ENCODE results near the gene DNAH3. TPM values are rescaled to one million over a fixed set of nuclear protein-coding genes. Genes with fewer than 3 reads are reported as not detected.

Gene DNAH3
- total and polyA plus RNA-seq, 2 of the 13 experiments (the other 11 are each of a cell fraction or from before 2014, with no cell fraction given), result 0.07 to 0.08 TPM

- no peak overlapping the region for H3K4me3 ChIP-seq (replicated peaks in 1 of 3; ENCODE audit: insufficient read depth in 1 of 3, low read depth in 2 of 3, low read length in 3 of 3)
- no peak overlapping the region for H3K4me2 ChIP-seq (ENCODE audit: low read depth, low read length)
- no peak for DNase-seq (ENCODE audit: low spot score)
- CTCF ChIA-PET (ENCODE audit: low intra/inter-chr PET ratio, low total read pairs), result no interaction called here
- POLR2A ChIA-PET, result no interaction called here
- BruUV-seq (replicated peaks), result no TSS peak
- TF ChIP-seq U2AF1 (optimal IDR thresholded peaks at IDR 0.05; ENCODE audit: low read depth, low read length), result no peak
- TF ChIP-seq ZNF713 (CRISPR knock-in tag; IDR thresholded peaks at IDR 0.05), result no peak
- TF ChIP-seq SYNCRIP (IDR thresholded peaks at IDR 0.05; ENCODE audit: insufficient read depth, low read depth, low read length), result no peak
- TF ChIP-seq ZNF143 (CRISPR knock-in tag; IDR thresholded peaks at IDR 0.05), result no peak
- no peak for TF ChIP-seq ZFP90 (CRISPR knock-in tag; IDR thresholded peaks at IDR 0.05; ENCODE audit: borderline replicate concordance)
- no peak for TF ChIP-seq ZNF451 (CRISPR knock-in tag; IDR thresholded peaks at IDR 0.05)
- TF ChIP-seq SOX5 (CRISPR knock-in tag; IDR thresholded peaks at IDR 0.05; ENCODE audit: borderline replicate concordance), result no peak
- TF ChIP-seq GATAD2A (CRISPR knock-in tag; IDR thresholded peaks at IDR 0.05), result no peak
- no peak for TF ChIP-seq ZFP82 (CRISPR knock-in tag; IDR thresholded peaks at IDR 0.05; ENCODE audit: borderline replicate concordance)
- peaks cover 17% of the 10 kb centered on the region for H3K4me1 ChIP-seq (ENCODE audit: insufficient read depth, low read length)
- H3K79me2 ChIP-seq (ENCODE audit: insufficient read depth, low read length), result no peaks in the 10 kb centered on the region
- no peak overlapping the region for H3K27ac ChIP-seq (ENCODE audit: extremely low read length, insufficient read depth, low read length)
- intact Hi-C loops (cut with micrococcal nuclease; ENCODE audit: unreplicated experiment) (no loop called here), in situ Hi-C loops (cut with HindIII; ENCODE audit: extremely low pct_ligation_motif_present, low pct_unique_long_range_greater_than_20kb) (no loop called here)
- H3K9ac ChIP-seq (ENCODE audit: insufficient read depth, low read depth, low read length), result no peak overlapping the region
- no peaks in the 10 kb centered on the region for H3K9me3 ChIP-seq (ENCODE audit: low read length)
- no peaks in the 10 kb centered on the region for H4K20me1 ChIP-seq (ENCODE audit: insufficient read depth, low read length)
- H3K36me3 ChIP-seq (replicated peaks in 1 of 2; ENCODE audit: control insufficient read depth in 1 of 2, insufficient read depth in 2 of 2, low read length in 2 of 2), result peaks cover 8 to 12% of the 10 kb centered on the region in 2 experiments; a peak in 4 of 5 replicates
- no peak for ATAC-seq
- no peaks in the 10 kb centered on the region for H3K27me3 ChIP-seq (ENCODE audit: control insufficient read depth in 1 of 2, insufficient read depth in 2 of 2, low read length in 2 of 2)
- no peak for FAIRE-seq
- H2AFZ ChIP-seq (ENCODE audit: low read length), result no peak overlapping the region
- 98% methylated on average over 3 of the region's 3 CpGs for WGBS (ENCODE audit: low lambda C conversion rate)
These were observed 226.8 kb downstream of the DNAH3 start for GRCh38 chr16:20923876-20924275.

GRCh38 chr16:20920799-20921198 lies 229.8 kb downstream of the DNAH3 start:
- Histone ChIP-seq H3K9ac (ENCODE audit: insufficient read depth, low read depth, low read length) (no peak overlapping the region), H3K4me1 (ENCODE audit: insufficient read depth, low read length) (peaks cover 23% of the 10 kb centered on the region), H3K79me2 (ENCODE audit: insufficient read depth, low read length) (no peaks in the 10 kb centered on the region), H4K20me1 (ENCODE audit: insufficient read depth, low read length) (no peaks in the 10 kb centered on the region), H3K4me3 (replicated peaks in 1 of 3; ENCODE audit: insufficient read depth in 1 of 3, low read depth in 2 of 3, low read length in 3 of 3) (no peak overlapping the region), H3K27ac (ENCODE audit: extremely low read length, insufficient read depth, low read length) (no peak overlapping the region), H3K36me3 (replicated peaks in 1 of 2; ENCODE audit: control insufficient read depth in 1 of 2, insufficient read depth in 2 of 2, low read length in 2 of 2) (peaks cover 16 to 32% of the 10 kb centered on the region in 2 experiments), H3K4me2 (ENCODE audit: low read depth, low read length) (no peak overlapping the region), H3K27me3 (ENCODE audit: control insufficient read depth in 1 of 2, insufficient read depth in 2 of 2, low read length in 2 of 2) (no peaks in the 10 kb centered on the region), H3K9me3 (ENCODE audit: low read length) (no peaks in the 10 kb centered on the region), H2AFZ (ENCODE audit: low read length) (no peak overlapping the region)
- no peak for ATAC-seq
- ChIA-PET POLR2A (interaction anchor here (1.2 kb wide), 1 partner anchor 20 kb away, joined by 4 read pairs; the partner anchor contains the start of genes DCUN1D3 and LYRM1), CTCF (ENCODE audit: low intra/inter-chr PET ratio, low total read pairs) (no interaction called here)
- no peak for FAIRE-seq
- 98% methylated on average over 2 of the region's 2 CpGs for WGBS (ENCODE audit: low lambda C conversion rate)
- no TSS peak for BruUV-seq (replicated peaks)
- intact Hi-C loops (cut with micrococcal nuclease; ENCODE audit: unreplicated experiment) (no loop called here), in situ Hi-C loops (cut with HindIII; ENCODE audit: extremely low pct_ligation_motif_present, low pct_unique_long_range_greater_than_20kb) (no loop called here)
- DNase-seq (ENCODE audit: low spot score), result no peak
- TF ChIP-seq NPAS2 (CRISPR knock-in tag; IDR thresholded peaks at IDR 0.05; ENCODE audit: borderline replicate concordance), result no peak
- no peak for TF ChIP-seq RFX1 (IDR thresholded peaks at IDR 0.05)
- TF ChIP-seq ZBTB33 (CRISPR knock-in tag; IDR thresholded peaks at IDR 0.05), result no peak
- no peak for TF ChIP-seq TP53 (CRISPR knock-in tag; conservative IDR thresholded peaks at IDR 0.05)
- no peak for TF ChIP-seq HNF1B (CRISPR knock-in tag; IDR thresholded peaks at IDR 0.05)
- no peak for TF ChIP-seq ZNF460 (CRISPR knock-in tag; IDR thresholded peaks at IDR 0.05; ENCODE audit: borderline replicate concordance)
- no peak for TF ChIP-seq NR1H2 (CRISPR knock-in tag; IDR thresholded peaks at IDR 0.05; ENCODE audit: borderline replicate concordance, low read depth)
- TF ChIP-seq ZNF30 (CRISPR knock-in tag; IDR thresholded peaks at IDR 0.05), result no peak
- no peak for TF ChIP-seq NCOR1 (IDR thresholded peaks at IDR 0.05; ENCODE audit: borderline replicate concordance, low read length)
- TF ChIP-seq ZNF24 (IDR thresholded peaks at IDR 0.05), result no peak

All from HepG2 (cell line).